GM12878 (cell line): Measurements from ENCODE around the gene HSPA1A. TPM values are rescaled to one million over a fixed set of nuclear protein-coding genes. Genes with fewer than 3 reads are reported as not detected.

ENCODE experiments used
- BACH1 ChIP-seq: fragments of 450-650 bp; IDR thresholded peaks from 2 replicates; pipeline ENCODE4 v1.6.1; 2017; ENCODE audit warnings: mild to moderate bottlenecking, borderline replicate concordance
- BCL3 ChIP-seq: IDR thresholded peaks from 2 replicates; pipeline ENCODE4 v1.6.1; 2011; ENCODE audit warnings: borderline replicate concordance, low read depth, mild to moderate bottlenecking, moderate library complexity, low read length; ENCODE audit not compliant: insufficient read depth, poor library complexity, severe bottlenecking
- BRCA1 ChIP-seq: IDR thresholded peaks from 2 replicates; pipeline ENCODE4 v1.6.1; 2011; ENCODE audit warnings: low read depth, low read length, improper control_type of control experiment
- CBFB ChIP-seq: IDR thresholded peaks from 2 replicates; pipeline ENCODE4 v1.6.1; 2016; ENCODE audit warnings: antibody characterized with exemption, low read depth
- CUX1 ChIP-seq: IDR thresholded peaks from 2 replicates; pipeline ENCODE4 v1.6.1; 2012; ENCODE audit warnings: improper control_type of control experiment, low read depth, low read length; ENCODE audit not compliant: insufficient replicate concordance
- ELK1 ChIP-seq: IDR thresholded peaks from 2 replicates; pipeline ENCODE4 v1.6.1; 2012; ENCODE audit warnings: low read depth, low read length, improper control_type of control experiment
- ETV6 ChIP-seq, 2 experiments: fragments of 450-650 bp in 1 of 2; IDR thresholded peaks in 1 of 2; conservative IDR thresholded peaks in 1 of 2; 2 replicates each; pipeline ENCODE4 v1.6.1; 2014; ENCODE audit warnings: antibody characterized with exemption in 1 of 2, borderline replicate concordance in 1 of 2, low read depth in 1 of 2, mild to moderate bottlenecking in 1 of 2, moderate library complexity in 1 of 2
- GABPA ChIP-seq: IDR thresholded peaks from 2 replicates; pipeline ENCODE4 v1.6.1; 2014; ENCODE audit warnings: antibody characterized with exemption, low read depth, mild to moderate bottlenecking, inconsistent platforms
- KAT2A ChIP-seq: conservative IDR thresholded peaks from 2 replicates; pipeline ENCODE4 v1.6.1; 2011; ENCODE audit warnings: low read depth, low read length; ENCODE audit not compliant: control insufficient read depth
- KDM1A ChIP-seq: fragments of 200-600 bp; sonication (generic); IDR thresholded peaks from 2 replicates; pipeline ENCODE4 v1.6.1; 2016; ENCODE audit warnings: borderline replicate concordance
- MEF2A ChIP-seq: IDR thresholded peaks from 2 replicates; pipeline ENCODE4 v1.6.1; 2011; ENCODE audit warnings: low read depth, mild to moderate bottlenecking, low read length, moderate library complexity; ENCODE audit not compliant: insufficient read depth
- NR2F1 ChIP-seq: fragments of 450-650 bp; conservative IDR thresholded peaks from 2 replicates; pipeline ENCODE4 v1.6.1; 2017; ENCODE audit warnings: mild to moderate bottlenecking
- STAT1 ChIP-seq: fragments of 450-650 bp; conservative IDR thresholded peaks from 2 replicates; pipeline ENCODE4 v1.6.1; 2014; ENCODE audit warnings: antibody characterized with exemption, mild to moderate bottlenecking
- polyA plus RNA-seq, 11 experiments: library from polyadenylated mRNA; depleted of rRNA in 4 of 11; unstranded in 6 of 11; stranded (reverse) in 5 of 11; fragments of >200 nt; fragmentation: Nextera tagmentation in 4 of 11; fragmentation: Illumina TruSeq in 1 of 11; extraction: Ambion mirVana in 4 of 11; extraction: Trizol in 1 of 11; gene quantifications; 1 replicate in 1 of 11; 2 replicates in 10 of 11; pipeline versions ENCODE4 v1.2.1 to v1.2.3, GENCODE V29; 2011 to 2016; ENCODE audit warnings: inconsistent platforms in 2 of 11, missing spikeins in 2 of 11, low read depth in 1 of 11
- total RNA-seq, 4 experiments: library from RNA; depleted of rRNA in 3 of 4; stranded (reverse); fragments of >200 nt in 3 of 4; fragmentation: Illumina TruSeq in 1 of 4; extraction: Trizol in 1 of 4; gene quantifications; 2 replicates each; pipeline versions ENCODE4 v1.2.1 to v1.2.3, GENCODE V29; 2013 to 2021
- TF ChIP-seq, protein P1 (sequence below): fragments of 450-650 bp; formaldehyde crosslinking; IDR thresholded peaks from 2 replicates; pipeline ENCODE4 v1.5.0; 2022; ENCODE audit warnings: mild to moderate bottlenecking, missing genetic modification characterization
- TF ChIP-seq, protein P2 (sequence below): fragments of 450-650 bp; IDR thresholded peaks from 2 replicates; pipeline ENCODE4 v1.6.1; 2017; ENCODE audit warnings: mild to moderate bottlenecking

HSPA1A gene
- total and polyA plus RNA-seq, 10 of the 15 experiments (the other 5 are each of a cell fraction or from before 2014, with no cell fraction given) = 0.29 to 51.8 (median 17.5) TPM

DNA sequence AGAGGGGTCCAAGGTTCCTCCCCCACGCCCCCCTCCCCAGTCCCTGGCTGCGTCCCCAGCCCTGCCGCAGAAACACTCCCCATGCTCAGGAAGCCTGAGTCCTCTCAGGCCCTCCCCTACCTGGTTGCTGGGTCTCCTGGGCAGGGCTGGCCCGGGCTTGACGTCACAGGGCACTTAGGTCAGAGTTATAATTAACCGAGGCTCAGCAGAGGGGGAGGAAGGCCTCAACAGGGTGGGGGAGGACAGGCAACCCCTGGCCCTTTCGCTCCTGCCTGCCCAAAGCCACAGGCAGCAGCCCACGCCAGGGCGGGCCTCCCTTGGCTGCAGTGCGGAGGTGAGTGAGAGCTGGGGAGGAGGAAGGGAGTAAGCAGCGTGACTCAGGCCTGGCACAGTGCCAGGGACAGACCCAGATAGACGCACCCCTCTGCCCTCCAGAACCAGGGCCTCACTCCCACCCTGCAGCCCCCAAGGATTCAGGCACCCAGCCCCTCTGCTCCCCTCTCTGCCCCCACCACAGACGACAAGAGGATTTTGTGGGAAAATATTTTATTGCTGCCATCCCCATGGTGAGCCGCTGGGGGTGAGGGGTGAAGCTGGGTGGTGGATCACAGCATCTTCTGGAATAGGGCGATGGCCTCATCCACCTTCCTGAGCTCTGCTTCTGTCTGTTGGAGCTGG, 38.2 kb upstream of the HSPA1A start, which contains the start of gene VWA7 (continued):
- TF ChIP-seq BRCA1 (no peak), ELK1 (no peak), MEF2A (peak; percentile 97), STAT1 (no peak), CUX1 (no peak), BCL3 (peak; percentile 74), ETV6 (conservative IDR thresholded peaks at IDR 0.05 in 1 of 2, IDR thresholded peaks at IDR 0.05 in 1 of 2; ENCODE audit: borderline replicate concordance in 1 of 2, low read depth in 1 of 2) (no peak), CBFB (peak; percentile 90), NR2F1 (peak; percentile 99), KAT2A (no peak), GABPA (no peak), BACH1 (peak; percentile 69; the same call in 1 of the 2 replicates), KDM1A (no peak)
- TF ChIP-seq, protein P1, sequence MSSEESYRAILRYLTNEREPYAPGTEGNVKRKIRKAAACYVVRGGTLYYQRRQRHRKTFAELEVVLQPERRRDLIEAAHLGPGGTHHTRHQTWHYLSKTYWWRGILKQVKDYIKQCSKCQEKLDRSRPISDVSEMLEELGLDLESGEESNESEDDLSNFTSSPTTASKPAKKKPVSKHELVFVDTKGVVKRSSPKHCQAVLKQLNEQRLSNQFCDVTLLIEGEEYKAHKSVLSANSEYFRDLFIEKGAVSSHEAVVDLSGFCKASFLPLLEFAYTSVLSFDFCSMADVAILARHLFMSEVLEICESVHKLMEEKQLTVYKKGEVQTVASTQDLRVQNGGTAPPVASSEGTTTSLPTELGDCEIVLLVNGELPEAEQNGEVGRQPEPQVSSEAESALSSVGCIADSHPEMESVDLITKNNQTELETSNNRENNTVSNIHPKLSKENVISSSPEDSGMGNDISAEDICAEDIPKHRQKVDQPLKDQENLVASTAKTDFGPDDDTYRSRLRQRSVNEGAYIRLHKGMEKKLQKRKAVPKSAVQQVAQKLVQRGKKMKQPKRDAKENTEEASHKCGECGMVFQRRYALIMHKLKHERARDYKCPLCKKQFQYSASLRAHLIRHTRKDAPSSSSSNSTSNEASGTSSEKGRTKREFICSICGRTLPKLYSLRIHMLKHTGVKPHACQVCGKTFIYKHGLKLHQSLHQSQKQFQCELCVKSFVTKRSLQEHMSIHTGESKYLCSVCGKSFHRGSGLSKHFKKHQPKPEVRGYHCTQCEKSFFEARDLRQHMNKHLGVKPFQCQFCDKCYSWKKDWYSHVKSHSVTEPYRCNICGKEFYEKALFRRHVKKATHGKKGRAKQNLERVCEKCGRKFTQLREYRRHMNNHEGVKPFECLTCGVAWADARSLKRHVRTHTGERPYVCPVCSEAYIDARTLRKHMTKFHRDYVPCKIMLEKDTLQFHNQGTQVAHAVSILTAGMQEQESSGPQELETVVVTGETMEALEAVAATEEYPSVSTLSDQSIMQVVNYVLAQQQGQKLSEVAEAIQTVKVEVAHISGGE (CRISPR knock-in tag) = no peak
- TF ChIP-seq, protein P2, sequence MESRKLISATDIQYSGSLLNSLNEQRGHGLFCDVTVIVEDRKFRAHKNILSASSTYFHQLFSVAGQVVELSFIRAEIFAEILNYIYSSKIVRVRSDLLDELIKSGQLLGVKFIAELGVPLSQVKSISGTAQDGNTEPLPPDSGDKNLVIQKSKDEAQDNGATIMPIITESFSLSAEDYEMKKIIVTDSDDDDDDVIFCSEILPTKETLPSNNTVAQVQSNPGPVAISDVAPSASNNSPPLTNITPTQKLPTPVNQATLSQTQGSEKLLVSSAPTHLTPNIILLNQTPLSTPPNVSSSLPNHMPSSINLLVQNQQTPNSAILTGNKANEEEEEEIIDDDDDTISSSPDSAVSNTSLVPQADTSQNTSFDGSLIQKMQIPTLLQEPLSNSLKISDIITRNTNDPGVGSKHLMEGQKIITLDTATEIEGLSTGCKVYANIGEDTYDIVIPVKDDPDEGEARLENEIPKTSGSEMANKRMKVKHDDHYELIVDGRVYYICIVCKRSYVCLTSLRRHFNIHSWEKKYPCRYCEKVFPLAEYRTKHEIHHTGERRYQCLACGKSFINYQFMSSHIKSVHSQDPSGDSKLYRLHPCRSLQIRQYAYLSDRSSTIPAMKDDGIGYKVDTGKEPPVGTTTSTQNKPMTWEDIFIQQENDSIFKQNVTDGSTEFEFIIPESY = no peak
